NCI-H774 (cell line): ENCODE results near the gene ADIRF.
"Not testable (repeated sequence)": the region's sequence is repeated elsewhere in the genome, so short reads cannot be mapped to it uniquely, and the experiment has no call there.

ENCODE experiments used
- DNase-seq: peaks from one replicate; lab custom pipeline; 2025; lab: John Stamatoyannopoulos, UW

ADIRF gene

GRCh38 chr10:86968271-86968993, at the start of gene ADIRF:
Gene ADIRF, plus strand, starts transcription at chr10:86968482. Its CDS starts 63 bp downstream, at chr10:86968545.
- no peak for DNase-seq

- no peak for DNase-seq
These were observed 45.7 kb upstream of the ADIRF start for GRCh38 chr10:86922553-86922961.

DNA sequence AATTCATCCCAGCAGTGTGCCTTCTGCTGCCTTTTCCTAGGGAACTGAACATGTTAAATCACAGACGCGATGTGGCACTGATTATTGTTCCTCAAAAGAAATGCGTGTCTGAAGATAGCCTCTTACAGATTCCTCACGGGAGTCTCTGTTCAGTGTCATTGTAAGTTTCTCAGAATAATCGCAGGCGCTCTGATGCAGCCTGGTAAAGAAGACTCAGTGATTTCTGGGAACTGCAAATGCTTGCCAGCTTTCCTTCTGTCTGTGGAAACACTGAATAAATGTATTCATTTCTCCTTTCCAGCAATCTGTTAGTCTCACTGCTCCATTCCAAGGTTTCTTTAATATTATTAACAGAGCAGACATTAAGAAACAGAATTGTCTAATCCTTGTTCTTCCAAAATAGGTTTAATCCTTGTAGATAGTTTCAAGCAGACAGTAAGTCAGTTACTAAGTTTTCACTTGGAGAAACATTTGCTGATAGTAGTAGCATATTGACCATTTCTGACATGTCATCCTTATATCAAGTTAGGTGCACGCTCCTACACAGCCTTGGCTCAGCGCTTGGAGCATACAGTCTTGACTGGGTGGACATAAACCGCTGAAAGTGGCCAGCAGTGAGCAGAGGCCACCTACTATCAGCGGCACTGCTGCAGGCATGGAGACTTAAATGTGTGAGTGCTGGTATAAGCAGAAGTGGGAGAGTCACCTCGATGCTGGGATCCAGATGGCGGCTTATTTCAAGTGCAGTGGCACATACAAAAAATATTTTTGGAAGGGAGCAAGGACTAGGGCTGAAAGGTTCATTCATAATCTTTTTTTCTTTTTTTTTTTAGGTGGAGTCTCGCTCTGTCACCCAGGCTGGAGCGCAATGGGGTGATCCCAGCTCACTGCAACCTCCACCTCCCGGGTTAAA, 38.6 kb upstream of the ADIRF start:
- DNase-seq = no peak

GRCh38 chr10:86931872-86932271, 36.4 kb upstream of the ADIRF start:
- DNase-seq = no peak

DNA sequence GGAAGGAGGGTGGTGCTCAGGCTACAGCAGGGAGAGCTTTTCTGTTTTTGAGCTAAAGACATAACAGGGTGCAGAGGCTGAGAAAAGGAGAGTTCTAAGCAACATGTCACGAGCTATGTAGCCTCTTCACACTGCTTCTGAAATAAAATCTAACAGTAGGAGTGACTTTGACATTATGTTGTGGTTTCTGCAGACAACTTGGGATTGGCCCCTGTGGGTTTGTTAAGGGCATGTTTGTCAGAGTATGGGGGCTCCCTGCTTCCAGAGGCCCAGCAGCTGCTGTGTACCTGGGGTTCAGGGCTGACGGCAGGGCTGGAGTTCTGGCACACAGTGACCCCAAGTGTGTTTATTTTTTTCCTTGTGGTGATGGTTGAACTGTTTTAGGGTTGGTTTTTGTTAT, 35.6 kb upstream of the ADIRF start:
- no peak for DNase-seq

GRCh38 chr10:86934162-86934711, 34.0 kb upstream of the ADIRF start:
- not testable (repeated sequence) for DNase-seq

GRCh38 chr10:86936661-86937501, 31.4 kb upstream of the ADIRF start:
- no peak for DNase-seq

DNA sequence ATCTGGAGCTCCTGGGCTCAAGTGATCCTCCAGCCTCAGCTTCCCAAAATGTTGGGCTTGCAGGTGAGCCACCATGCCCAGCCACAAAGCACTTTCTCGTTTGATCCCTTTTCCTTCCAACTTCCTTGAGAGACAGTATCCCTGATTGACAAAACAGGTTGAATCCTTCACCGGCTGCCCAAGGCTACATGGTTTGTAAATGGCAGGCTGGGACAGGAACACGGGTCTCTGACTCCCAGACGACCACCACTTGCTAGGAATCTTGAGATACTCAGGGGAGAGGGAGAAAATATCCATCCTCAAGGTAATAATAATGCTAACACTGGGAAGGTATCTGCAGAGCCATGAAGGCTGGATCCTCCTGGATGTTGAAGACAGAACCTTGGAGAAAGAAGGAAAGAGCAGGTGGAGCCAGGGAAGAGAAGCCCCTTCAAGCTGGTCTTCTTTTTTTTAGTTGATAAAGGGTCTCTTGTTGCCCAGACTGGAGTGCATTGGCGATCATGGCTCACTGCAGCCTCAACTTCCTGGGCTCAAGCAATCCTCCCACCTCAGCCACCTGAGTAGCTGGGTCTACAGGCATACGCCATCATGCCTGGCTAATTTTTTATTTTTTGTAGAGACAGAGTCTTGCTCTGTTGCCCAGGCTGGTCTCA, 30.7 kb upstream of the ADIRF start:
- DNase-seq = no peak

DNA sequence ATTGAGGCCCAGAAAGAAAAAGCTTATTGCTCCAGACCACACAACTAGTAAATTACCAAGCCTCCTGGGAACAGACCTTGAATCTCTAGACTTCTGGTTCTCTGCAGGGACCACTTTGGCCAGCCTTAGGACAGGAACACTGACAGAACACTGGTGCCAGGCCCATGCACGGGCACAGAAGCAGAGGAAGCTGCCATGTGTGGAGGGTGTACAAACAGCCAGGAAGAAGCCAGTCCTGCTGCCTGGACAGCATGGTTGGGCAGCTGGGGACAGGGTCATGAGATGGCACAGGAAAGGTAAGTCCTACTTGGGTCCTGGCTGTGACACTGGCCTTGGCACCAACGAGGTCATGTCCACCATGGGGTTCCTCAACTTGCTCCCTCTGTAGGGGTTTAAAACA, 30.0 kb upstream of the ADIRF start:
- no peak for DNase-seq

DNA sequence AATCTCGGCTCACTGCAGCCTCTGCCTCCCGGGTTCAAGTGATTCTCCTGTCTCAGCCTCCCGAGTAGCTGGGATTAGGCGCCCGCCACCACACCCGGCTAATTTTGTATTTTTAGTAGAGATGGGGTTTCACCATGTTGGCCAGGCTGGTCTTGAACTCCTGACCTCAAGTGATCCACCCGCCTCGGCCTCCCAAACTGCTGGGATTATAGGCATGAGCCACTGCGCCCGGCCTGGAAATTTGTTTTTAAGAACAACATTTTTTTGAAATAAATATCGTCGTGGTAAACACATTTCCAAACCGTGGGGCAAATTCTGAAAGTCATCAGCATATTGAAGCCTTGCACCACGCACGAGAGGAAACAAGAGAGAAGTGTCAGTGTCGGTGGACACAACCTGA, 28.2 kb upstream of the ADIRF start:
- not testable (repeated sequence) for DNase-seq

- DNase-seq = no peak
These were observed 27.6 kb upstream of the ADIRF start for GRCh38 chr10:86940677-86941076.

- DNase-seq = no peak
These were observed 26.9 kb upstream of the ADIRF start for GRCh38 chr10:86941426-86941825.

DNA sequence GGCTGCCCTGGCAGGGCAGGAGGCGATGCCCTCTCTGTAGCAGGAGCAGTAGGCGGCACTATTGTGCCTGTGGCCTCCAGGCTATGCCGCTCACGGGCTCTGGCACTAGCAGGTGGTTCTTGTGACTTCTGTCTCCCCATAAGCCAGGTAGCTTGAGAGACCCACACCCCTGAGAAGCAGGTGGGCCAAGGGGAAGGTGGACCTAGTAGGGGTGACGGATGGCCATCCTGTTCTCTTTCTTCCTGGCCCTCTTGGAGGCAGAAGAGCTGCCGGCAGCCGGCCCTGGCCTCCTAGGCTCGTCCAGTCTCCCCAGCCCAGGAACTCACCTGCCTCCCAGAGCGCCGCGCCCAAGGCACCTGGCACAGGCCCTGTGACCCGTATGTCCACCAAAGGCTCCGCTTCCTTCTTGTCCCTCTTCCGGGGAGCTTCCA, 26.3 kb upstream of the ADIRF start:
- DNase-seq = no peak

DNA sequence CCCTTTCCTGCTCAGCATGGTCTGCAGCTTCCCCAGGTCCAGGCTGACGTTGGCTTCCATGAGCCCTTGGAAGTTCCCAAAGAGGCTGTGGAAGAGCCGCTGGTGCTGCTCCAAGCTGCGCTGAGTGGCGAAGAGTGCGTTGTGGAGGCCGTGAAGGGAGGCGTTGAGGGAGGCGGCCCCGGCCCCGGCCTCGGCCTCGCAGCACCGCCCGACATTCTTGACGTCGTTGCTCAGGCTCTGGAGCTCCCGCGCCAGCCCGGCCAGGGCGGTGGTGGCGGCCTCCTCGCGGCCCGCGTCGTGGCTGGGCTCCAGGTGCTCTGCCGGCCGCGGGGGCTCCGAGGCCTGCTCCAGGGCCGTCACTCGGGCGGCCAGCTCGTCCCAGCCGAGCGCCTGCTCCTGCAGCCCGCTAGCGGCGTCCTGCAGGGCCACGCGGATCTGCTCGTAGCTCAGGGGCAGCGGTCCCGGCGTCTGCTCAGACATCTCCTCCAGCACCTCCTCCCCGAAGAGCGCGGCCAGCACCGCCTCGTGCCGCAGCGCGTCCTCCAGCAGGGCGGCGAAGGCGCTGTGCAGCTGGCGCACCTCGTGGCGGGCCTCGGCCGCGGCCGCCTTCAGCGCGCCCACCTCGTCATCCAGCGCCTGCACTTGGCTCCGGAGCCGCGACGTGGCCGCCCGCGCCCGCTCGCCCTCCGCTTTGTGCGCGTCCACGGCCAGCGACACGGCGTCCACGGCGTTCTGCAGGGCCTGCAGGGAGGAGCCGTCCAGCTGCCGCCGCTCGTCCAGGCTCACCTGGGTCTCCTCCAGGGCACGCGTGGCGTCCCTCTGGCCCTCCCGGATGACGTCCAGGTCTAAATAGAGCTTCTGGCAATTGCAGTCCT, 25.6 kb upstream of the ADIRF start:
- no peak for DNase-seq

DNA sequence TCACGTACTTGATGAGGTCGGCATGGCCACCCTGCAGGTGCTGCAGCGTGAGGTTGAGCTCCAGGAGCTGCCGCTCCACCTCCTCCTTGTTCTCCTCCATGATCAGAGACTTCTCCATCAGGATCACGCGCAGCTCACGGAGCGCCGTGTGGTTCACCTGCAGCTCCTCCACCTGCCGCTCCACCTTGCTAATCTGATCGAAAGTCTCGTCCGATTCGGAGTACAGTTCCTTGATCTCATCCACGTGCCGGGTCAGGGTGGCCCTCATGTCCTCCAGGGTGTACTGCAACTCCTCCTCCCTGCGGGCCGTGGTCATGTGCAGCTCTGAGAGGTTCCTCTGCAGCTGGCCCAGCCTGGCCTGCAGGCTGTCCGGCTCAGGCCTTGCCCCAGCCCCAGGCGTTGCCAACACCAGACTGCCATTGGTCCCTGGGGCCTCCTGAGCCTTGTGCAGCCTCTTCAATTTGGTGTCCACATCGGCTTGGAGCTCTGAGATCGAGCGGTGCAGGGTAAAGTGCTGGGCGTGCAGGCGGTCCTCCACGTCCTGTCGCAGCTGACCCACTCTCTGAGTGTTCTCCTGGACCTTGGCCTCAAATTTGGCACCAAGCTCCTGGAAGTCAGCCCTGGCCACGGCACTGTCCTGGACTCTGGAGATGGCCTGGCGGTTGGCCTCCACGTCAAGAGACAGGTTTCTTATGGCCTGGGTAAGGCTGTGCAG, 24.8 kb upstream of the ADIRF start:
- DNase-seq = no peak

DNA sequence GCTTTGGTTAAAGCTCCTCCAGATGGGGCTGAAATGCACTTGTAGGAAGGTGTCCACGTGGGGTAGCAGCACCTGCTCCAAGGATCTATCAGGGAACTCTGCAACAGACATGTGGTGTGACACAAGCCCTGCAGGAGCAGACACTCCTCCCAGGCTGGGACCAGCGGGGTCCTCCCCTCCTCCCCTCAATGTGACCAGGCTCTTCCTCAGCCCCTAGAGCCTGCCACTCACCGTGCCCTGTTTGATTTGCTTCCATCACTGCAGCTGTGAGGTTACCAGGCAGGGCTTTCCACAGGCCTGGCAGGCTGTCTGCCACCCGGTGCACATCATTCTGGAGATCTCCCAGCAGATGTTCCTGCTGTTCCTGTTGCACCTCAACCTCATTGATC, 24.3 kb upstream of the ADIRF start:
- no peak for DNase-seq

DNA sequence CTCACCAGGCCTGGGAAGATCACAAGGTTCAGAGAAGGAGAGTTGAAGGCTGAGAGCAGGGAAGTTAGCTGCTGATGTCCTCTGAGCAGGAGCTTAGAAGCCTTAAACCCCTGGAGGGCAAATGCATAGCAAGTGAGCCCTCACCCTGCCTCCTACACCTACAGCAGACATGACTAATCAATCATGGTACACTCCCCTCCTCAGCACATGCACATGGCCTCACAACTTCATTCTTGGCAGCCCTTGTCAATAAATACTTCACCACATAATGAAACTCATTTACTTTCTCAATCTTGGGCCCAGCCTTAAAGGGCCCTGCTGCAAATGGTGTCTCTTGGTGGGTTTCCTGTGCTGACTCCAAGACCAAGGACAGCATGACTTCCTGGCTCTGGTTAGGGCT, 23.8 kb upstream of the ADIRF start:
- DNase-seq = no peak

- no peak for DNase-seq
These were observed 23.4 kb upstream of the ADIRF start for GRCh38 chr10:86944907-86945306.

- no peak for DNase-seq
These were observed 22.7 kb upstream of the ADIRF start for GRCh38 chr10:86945361-86946212.
